ENCODE data around the gene CYP19A1.

GRCh38 chr15:51260202-51260601 lies 78.2 kb downstream of the CYP19A1 start:
- TF ChIP-seq JUND (IDR thresholded peaks at IDR 0.05; ENCODE audit: low read length) (no peak), PHF8 (conservative IDR thresholded peaks at IDR 0.05; ENCODE audit: low read depth, low read length) (no peak), POLR2AphosphoS5 (IDR thresholded peaks at IDR 0.05; ENCODE audit: low read depth, low read length) (no peak), SP4 (IDR thresholded peaks at IDR 0.05; ENCODE audit: low read length) (no peak), NRF1 (IDR thresholded peaks at IDR 0.05; ENCODE audit: low read depth, low read length) (no peak), EP300 (IDR thresholded peaks at IDR 0.05; ENCODE audit: borderline replicate concordance in 1 of 2, low read depth in 2 of 2, low read length in 2 of 2) (no peak), SP2 (IDR thresholded peaks at IDR 0.05; ENCODE audit: low read length) (no peak), TAF7 (optimal IDR thresholded peaks at IDR 0.05; ENCODE audit: borderline replicate concordance, low read depth, low read length) (no peak), POLR2A (IDR thresholded peaks at IDR 0.05; ENCODE audit: control extremely low read depth in 1 of 2, low read depth in 2 of 2, low read length in 2 of 2) (no peak), EZH2 (IDR thresholded peaks at IDR 0.05; ENCODE audit: low read depth, low read length, severe bottlenecking) (no peak)
- TF ChIP-seq, protein P1, sequence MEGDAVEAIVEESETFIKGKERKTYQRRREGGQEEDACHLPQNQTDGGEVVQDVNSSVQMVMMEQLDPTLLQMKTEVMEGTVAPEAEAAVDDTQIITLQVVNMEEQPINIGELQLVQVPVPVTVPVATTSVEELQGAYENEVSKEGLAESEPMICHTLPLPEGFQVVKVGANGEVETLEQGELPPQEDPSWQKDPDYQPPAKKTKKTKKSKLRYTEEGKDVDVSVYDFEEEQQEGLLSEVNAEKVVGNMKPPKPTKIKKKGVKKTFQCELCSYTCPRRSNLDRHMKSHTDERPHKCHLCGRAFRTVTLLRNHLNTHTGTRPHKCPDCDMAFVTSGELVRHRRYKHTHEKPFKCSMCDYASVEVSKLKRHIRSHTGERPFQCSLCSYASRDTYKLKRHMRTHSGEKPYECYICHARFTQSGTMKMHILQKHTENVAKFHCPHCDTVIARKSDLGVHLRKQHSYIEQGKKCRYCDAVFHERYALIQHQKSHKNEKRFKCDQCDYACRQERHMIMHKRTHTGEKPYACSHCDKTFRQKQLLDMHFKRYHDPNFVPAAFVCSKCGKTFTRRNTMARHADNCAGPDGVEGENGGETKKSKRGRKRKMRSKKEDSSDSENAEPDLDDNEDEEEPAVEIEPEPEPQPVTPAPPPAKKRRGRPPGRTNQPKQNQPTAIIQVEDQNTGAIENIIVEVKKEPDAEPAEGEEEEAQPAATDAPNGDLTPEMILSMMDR (IDR thresholded peaks at IDR 0.05; ENCODE audit: control extremely low read depth in 1 of 3, insufficient read depth in 1 of 3, low read depth in 1 of 3, low read length in 3 of 3): no peak
- TF ChIP-seq, protein P2, sequence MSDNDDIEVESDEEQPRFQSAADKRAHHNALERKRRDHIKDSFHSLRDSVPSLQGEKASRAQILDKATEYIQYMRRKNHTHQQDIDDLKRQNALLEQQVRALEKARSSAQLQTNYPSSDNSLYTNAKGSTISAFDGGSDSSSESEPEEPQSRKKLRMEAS (IDR thresholded peaks at IDR 0.05): no peak
